ENCODE results near the gene STPG2.
A peak's percentile ranks its signal among the peaks of the same experiment; 100 is the strongest.

Gene STPG2

GRCh38 chr4:98092833-98093439, 50.3 kb downstream of the STPG2 start:
- no peak for DNase-seq

- DNase-seq = no peak
Measured at GRCh38 chr4:98081936-98082335, 61.3 kb downstream of the STPG2 start.

GRCh38 chr4:98068495-98068894, 74.8 kb downstream of the STPG2 start:
- DNase-seq = no peak

- DNase-seq = no peak
Measured at GRCh38 chr4:98055800-98056501, 87.3 kb downstream of the STPG2 start.

DNA sequence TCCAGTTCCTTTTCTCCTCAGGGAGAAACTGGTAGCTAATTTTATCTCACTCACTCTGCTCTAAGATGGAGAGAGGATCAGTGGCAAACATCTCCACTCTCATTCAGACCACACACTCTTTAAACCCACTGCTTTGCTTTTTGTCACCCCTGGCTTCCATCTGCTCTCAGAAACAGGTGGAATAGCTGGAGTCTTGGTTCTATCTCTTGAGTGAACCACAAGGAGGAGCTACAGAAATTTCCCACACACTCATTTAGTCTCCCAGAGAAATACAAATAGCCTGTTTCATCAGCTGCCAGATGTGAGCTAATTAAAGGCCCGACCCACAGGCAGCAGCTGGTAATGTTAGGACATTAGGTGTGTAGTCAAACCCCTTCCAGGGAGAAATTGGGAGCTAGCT, 96.6 kb downstream of the STPG2 start:
- DNase-seq = no peak

GRCh38 chr4:98030059-98030458, 113.2 kb downstream of the STPG2 start:
- no peak for DNase-seq

- DNase-seq = no peak
Measured at GRCh38 chr4:98027827-98028226, 115.4 kb downstream of the STPG2 start.

DNA sequence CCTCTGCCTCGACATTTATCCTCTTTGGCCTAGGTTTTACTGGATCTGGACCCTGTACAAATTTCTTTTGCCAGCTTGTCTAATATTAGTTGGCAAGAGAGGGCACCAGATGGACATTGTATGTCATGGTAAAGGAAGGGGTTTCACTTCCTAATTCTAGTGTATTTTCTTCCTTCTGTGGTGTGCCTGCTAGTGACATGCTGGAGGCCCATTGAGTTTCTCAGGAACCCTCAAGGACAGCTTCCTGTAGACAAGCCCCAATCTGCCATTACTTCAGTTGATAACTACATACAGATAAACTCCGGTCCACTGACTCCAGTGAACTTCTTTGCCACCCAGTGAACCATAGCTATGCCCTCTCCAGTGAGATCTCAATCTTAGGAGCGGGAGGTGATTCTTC, 116.9 kb downstream of the STPG2 start:
- no peak for DNase-seq

DNA sequence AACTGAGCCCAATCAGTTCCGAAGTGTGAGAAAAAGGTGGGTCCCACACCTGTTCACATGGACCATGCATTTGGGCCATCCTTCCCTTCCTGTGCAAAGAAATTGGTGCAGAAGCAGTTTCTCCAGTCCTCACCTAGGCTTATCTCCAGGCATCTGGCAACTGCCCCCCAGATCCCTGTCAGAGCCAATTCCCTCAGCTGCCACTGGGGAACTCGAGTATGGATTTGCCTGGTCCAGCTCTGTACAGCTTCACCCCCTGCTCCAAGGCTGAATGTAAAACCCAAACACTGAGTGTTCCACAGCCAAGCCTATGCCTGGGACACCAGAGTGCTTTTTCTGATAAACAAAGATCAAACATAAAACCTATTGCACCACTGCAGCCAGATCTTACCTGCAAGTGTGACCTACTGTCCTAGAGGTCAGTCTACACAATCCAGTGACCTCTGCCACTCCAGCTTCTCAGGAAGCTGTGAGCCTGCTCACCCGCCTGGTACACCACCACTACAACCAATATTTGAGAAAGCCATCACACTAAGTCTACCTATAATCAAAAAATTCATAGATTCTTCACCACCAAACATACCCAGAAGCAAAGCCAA, 136.4 kb downstream of the STPG2 start:
- DNase-seq = no peak

- DNase-seq = no peak
Measured at GRCh38 chr4:98006060-98006459, 137.2 kb downstream of the STPG2 start.

- no peak for DNase-seq
Measured at GRCh38 chr4:98000940-98001339, 142.3 kb downstream of the STPG2 start.

GRCh38 chr4:97998203-97998602, 145.1 kb downstream of the STPG2 start:
- DNase-seq = no peak

DNA sequence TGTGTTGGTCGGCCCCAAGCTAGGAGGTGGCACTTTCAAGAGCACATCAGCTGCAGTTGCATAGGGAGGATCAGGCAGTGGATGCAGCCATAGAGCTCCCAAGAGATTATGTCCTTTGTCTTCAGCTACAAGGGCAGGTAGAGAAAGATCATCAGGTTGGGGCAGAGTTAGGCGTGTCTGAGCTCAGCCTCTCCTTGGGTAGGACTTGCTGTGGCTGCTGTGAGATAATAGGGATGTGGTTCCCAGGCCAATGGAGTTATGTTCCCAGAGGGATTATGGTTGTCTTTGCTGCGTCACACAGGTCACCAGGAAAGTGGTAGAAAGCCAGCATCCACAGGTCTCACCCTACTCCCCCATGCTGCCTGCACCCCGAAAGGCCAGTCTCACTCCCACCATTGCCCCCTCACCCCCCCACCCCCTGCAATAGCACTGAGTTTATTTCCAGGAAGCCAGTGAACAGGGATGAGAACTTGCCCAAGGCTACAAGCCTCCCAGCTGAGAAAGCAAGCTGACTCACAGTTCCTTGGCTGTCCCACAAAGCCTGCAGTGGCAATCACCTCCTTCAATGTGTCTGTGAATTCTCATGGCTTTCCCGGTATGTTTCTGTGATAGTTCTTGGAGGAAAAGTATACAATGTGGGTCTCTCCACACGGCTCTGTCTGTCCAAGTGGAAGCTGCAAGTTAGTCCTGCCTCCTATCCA, 148.4 kb downstream of the STPG2 start:
- DNase-seq = no peak

DNA sequence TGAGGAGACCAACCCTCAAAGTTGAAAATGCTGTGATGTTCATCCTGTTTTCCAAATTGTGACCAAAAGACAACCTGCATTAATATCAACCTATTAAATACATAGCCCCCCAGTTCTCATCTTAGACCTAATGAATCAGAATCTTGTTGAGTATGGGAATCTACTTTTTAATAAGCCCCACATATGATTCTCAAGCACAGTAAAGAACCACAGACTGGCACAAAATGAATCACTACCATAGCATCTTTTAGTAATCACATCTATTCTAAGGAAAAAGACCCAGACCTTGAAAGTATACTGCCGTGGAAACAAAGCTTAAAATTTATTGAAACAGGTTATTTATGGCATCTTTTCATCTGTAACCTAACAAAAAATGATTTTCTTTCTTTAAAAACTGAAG, 152.9 kb downstream of the STPG2 start:
- DNase-seq = no peak

- DNase-seq = peak; percentile 6
Measured at GRCh38 chr4:97987019-97987648, 156.1 kb downstream of the STPG2 start.

DNA sequence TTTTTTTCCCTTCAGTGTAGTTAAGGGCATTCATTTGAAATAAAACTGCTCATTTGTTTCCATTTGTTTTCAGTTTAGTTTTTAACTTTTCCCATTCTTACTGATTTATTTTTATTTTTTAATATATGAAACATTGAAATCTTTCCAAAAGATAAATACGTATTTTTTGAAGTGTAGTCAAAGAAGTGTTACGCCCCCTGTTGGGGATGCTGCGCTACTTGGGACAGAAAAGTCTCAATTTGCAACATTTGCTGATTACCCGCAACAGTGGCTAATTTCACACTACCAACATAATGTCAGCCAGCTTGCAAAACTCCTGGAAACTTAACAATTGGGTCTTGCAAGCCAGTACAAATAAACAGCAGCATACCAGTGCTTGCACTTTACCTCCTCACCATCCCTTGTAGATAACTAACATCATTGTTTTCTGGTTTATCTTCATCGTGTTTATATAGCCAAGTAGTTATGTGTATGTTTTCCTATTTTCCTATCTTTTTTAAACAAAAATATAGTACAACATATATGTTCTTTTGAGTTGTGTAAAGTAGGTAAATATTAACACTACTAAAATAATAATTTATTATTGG, 158.6 kb downstream of the STPG2 start:
- DNase-seq = no peak

DNA sequence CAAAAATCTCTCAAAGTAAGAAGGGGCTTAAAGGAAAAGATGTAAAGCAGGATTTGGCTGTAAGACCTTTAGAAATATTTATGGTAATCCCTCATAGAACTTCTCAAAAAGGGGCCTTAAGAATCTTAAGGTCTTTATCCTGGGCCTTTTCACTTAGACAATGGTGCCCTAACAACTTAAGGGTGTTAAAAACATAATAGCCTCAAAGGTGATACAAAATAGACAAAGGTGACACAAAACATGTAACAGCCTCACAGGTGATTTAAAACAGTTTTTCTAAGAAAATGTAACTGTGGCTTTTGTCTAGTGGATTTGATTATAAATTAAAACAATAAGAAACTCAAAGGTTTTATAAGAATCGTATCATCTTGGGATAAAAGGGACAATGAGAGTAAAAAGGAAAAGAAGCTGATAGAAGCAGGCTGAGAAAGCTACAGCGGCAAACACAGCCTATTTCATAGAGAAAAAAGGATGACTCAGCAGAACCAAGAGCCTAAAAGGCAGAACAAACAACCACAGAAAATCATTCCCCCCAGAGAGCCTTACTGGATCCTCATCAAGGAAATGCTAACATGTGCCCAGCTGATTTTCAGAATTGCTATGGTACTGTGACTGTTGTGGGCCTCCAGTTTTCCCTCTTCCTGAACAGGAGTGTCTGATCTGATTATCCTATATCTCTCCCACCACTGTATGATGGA, 164.3 kb downstream of the STPG2 start:
- no peak for DNase-seq

DNA sequence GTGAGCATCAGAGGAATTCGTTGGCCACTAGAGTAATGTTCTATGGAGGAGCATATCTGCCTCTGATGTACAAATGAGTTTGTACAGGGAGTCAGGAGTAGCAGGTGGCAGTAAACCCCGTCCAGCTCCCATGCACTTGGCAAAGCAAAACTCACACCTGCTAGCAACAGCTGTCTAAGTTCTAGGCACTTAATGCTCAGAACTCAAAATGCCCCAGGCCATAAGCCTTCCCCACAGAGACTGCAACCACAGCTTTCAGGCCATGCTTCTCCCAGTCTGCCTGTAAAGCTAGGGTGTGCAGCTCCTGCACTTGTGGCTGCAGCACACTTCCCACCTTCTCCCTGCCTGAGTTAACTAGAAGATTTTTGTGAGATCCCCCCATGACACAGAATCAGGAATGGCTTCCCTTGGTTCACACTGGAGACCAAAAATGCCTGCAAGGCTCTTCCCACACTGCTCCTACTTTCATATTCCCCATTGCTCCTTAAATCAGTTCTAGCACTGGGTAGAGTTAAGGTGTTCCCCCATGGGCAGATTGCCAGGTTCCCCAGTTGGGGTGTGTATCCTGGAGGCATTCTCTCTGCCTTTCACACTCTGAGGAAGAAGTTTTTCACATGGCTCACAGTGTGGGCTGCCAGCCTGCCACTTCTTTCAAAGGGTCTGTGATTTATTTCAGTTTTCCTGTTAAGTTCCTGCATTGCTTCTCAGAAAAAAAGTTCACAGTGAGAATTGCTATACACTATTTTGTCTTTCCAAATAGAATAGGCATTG, 189.9 kb downstream of the STPG2 start:
- DNase-seq = no peak

DNA sequence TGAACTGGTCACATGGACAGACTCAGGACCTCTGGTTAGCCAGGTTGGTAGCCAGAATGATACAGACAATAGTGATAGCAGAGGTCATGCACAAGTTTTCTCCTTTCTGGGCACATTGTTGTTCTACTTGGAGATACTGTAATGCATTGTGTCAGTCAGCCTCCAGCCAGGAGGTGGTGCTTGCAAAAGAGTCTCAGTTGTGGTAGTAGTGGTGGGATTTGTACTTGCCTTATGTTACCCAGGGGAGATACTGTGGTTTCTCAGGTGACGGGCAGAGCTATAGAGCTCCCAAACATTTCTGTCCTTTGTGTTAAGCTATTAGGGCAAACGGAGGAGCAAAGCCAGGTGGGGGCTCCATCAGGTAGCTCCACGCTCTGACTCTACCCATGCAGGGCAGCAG, 190.5 kb downstream of the STPG2 start:
- no peak for DNase-seq

GRCh38 chr4:97950836-97951235, 192.4 kb downstream of the STPG2 start:
- no peak for DNase-seq

DNA sequence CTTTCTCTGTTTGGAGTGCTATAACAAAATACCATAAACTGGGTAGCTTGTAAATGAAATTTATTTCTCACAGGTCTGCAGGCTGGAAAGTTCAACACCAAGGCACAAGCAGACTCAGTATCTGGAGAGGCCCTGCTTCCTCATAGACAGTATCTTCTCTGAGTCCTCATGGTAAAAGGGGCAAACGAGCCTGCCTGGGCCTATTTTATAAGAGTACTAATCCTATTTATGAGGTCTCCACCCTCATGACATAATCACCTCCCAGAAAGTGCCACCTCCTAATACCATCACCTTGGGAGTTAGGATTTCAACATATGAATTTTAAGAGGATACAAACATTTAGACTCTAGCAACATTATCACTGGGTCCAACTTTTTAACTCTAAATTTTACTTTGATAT, 200.3 kb downstream of the STPG2 start:
- no peak for DNase-seq

- DNase-seq = no peak
Measured at GRCh38 chr4:97942137-97942536, 201.1 kb downstream of the STPG2 start.

Data from fibroblast of upper back skin (primary cell).